Measurements from ENCODE around the gene BRPF3.
A peak's percentile ranks its signal among the peaks of the same experiment; 100 is the strongest.

BRPF3 gene

GRCh38 chr6:36196113-36196879 is at the start of gene BRPF3:
BRPF3 (plus strand) TSS chr6:36196744; CDS start chr6:36200323, 3,579 bp downstream.
- DNase-seq (ENCODE audit: low read depth in 2 of 2): peak; percentile 64 to 68

DNA sequence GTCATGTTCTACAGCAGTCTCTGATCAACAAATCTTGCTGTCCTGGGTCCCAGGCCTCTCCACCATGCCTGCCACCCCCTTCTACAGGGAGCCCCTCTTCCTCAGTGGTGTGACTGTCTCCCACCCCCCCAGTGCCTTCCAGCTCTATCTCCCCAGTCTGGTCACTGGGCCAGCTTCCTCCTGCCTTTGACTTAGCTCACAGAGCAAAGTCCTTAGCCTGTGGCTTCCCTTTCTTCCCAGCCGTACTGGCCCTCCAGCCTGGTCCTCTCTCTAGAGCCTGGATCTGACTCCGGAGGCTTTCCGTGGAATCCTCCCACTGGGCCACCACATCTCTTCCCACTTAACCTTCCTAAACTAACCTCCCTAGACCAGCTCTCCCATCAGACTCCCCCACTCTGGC is 49.2 kb upstream of the BRPF3 start:
- no peak for DNase-seq (ENCODE audit: low read depth in 2 of 2)

- no peak for DNase-seq (ENCODE audit: low read depth in 2 of 2)
Measured at GRCh38 chr6:36149476-36149875, 47.1 kb upstream of the BRPF3 start.

- no peak for DNase-seq (ENCODE audit: low read depth in 2 of 2)
Measured at GRCh38 chr6:36150283-36150682, 46.3 kb upstream of the BRPF3 start.

DNA sequence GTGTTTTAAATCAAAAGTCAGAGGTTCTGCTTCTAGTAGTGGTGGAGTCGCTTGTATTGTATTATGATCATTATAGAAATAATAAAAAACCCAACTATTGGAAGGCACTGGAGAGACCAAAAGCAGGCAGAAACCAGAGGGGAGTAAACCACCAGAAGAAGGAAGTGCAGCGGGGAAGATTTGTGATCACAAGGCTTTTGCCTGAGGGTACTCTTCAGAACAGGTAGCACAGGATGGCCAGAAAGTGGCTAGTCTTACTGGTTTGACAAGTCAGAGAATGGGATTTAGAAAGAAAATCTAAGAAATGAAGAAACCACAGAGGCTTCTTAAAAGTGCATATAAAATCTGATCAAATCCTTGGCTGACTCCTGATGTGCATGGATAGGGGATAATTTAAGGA is 42.3 kb upstream of the BRPF3 start:
- no peak for DNase-seq (ENCODE audit: low read depth in 2 of 2)

DNA sequence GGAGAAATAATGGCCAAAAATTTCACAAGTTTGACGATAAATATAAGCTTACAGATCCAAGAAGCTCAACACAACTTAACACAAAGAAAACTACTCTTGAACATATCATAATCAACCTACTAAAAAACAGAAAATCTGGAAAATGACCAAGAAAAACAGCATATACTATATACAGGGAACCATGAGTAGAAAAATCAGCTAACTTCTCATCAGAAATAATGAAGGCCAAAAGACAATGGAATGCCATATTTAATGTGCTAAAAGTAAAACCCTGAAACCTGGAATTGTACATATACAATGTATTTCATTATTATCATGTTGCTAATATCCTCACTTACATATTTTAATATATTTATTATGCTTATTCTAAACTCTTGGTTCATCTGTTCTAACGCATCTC is 40.9 kb upstream of the BRPF3 start:
- no peak for DNase-seq (ENCODE audit: low read depth in 2 of 2)

GRCh38 chr6:36160147-36160760 is 36.3 kb upstream of the BRPF3 start:
- DNase-seq (ENCODE audit: low read depth in 2 of 2): no peak

GRCh38 chr6:36169023-36170007 is 27.2 kb upstream of the BRPF3 start:
- no peak for DNase-seq (ENCODE audit: low read depth in 2 of 2)

DNA sequence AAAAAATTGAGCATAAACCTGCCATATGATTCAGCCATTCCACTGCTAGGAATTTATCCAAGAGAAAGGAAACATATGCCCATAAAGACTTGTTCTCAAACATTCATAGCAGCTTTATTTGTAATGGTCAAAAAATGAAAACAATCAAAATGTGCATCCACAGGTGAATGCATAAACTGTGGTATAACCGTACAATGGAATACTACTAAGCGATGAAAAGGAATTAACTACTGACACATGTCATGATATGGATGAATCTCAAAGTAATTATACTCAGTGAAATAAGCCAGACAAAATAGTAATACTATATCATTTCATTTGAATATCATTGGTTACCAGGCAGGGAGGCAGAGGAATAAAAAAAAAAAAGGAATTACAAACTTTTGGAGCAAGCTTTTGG is 25.8 kb upstream of the BRPF3 start:
- no peak for DNase-seq (ENCODE audit: low read depth in 2 of 2)

- no peak for DNase-seq (ENCODE audit: low read depth in 2 of 2)
Measured at GRCh38 chr6:36171573-36171972, 25.0 kb upstream of the BRPF3 start.

- no peak for DNase-seq (ENCODE audit: low read depth in 2 of 2)
Measured at GRCh38 chr6:36177166-36177565, 19.4 kb upstream of the BRPF3 start.

DNA sequence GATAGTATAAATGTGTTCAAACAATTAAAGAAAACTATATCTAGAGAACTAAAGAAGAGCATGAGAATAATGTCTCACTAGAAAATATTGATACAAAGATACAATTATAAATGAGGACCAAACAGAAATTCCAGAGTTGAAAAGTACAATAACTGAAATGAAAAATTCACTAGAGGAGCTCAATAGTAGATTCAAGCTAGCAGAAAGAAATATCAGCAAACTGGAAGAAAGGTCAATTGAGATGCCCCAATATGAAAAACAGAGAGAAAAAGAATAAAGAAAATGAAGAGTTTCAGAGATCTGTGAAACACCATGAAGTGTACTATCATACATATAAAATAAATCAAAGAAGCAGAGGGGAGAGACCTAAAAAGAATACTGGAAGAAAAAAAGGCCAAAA is 18.0 kb upstream of the BRPF3 start:
- no peak for DNase-seq (ENCODE audit: low read depth in 2 of 2)

DNA sequence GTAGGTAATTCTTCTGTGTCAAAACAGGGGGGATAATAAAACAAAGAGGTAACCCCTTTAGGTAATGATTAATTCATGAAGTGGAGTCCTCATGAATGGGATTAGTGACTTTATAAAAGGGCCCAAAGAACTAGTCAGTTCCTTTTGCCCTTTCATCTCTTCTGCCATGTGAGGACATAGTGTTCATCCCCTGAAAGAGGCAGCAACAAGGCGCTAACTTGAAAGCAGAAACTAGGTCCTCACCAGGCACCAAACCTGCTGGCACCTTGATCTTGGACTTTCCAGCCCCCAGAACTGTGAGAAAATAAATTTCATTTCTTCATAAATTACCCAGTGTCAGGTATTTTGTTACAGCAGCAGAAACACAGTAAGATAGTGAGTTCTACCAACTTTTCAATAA is 16.4 kb upstream of the BRPF3 start:
- DNase-seq (ENCODE audit: low read depth in 2 of 2): no peak

DNA sequence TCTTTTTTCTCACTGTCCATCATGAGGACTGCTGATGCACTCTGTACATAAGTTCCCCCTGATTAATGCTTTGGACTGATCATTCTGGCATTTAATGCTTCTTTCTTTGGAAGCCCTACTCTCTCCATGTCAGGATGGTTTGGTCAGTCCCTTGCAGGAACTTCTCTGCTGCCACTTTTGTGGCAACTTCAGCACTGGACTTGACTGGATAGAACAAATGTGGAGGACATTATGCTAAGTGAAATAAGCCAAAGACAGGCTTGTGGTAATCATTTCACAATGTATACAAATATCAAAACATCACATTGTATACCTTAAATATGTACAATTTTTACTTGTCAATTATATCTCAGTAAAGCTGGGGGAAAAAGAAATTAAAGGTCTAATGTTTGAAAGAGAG is 12.2 kb upstream of the BRPF3 start:
- DNase-seq (ENCODE audit: low read depth in 2 of 2): no peak

- no peak for DNase-seq (ENCODE audit: low read depth in 2 of 2)
Measured at GRCh38 chr6:36186199-36186598, 10.3 kb upstream of the BRPF3 start.

DNA sequence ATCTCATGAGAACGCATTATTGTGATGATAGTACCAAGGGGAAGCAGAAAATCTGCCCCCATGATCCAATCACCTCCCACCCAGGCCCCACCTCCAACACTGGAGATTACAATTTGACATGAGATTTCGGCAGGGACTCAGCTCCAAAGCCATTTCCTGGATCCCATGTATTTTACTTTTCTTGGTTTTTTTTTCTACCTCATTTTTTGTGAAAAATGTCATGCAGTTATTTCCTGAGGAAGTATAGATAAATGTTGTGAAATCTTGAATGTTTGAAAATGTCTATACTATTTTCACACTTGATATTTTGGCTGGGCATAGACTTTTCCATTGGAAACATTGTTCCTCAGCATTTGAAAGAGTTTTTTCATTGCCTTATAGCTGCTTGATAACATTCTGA is 9.1 kb upstream of the BRPF3 start:
- no peak for DNase-seq (ENCODE audit: low read depth in 2 of 2)

- no peak for DNase-seq (ENCODE audit: low read depth in 2 of 2)
Measured at GRCh38 chr6:36195471-36196112, 952 bp upstream of the BRPF3 start.

GRCh38 chr6:36196880-36197548 is 470 bp downstream of the BRPF3 start:
- DNase-seq (ENCODE audit: low read depth in 2 of 2): peak; percentile 100

DNA sequence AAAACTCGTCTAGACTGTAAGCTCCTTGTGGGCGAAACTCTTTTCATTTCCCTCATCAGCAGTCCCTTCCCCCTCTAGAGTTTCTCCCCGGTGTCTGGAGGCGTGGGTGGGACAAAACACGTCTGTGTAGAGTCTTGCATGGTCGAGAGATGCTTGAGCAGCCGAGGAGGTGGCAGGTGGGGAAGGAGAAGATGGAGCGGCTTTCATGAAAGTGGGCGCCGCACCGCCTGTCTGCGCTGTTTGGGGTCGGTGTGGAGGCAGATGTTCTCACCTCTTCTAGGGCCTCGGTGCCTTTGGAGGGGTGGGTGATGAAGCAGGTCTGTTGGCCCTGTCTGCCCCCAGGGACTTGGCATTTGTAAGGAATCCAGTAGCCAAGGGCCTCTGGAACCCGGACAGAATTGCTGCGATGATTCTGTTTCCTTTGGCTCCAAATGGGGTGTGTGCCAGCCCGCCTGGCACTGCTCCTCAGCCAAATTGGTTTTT is 1.2 kb downstream of the BRPF3 start:
- DNase-seq (ENCODE audit: low read depth in 2 of 2): no peak

DNA sequence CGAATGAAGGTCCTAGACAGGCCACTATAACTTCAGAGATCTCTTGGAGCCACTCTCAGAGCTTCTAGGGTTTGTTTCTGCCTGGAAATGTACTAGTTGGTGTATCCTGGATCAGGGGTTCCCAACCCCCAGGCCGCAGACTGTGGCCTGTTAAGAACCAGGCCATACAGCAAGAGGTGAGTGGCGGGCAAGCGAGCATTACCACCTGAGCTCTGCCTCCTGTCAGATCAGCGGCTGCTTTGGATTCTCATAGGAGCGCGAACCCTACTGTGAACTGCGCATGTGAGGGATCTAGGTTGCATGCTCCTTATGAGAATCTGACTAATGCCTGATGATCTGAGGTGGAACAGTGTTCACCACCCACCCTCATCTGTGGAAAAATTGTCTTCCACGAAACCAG is 2.4 kb downstream of the BRPF3 start:
- DNase-seq (ENCODE audit: low read depth in 2 of 2): no peak
